T-helper 2 cell treated with Interferon-gamma antibody and Interleukin-4, amounts not matched to agents 100 ng/mL and 5 ng/mL, for 36 hours (primary cell): Measurements from ENCODE around the gene AHCY. TPM values are rescaled to one million over a fixed set of nuclear protein-coding genes. Genes with fewer than 3 reads are reported as not detected.

Source experiments
- total RNA-seq: library from RNA; stranded (reverse); gene quantifications from 2 replicates; pipeline ENCODE4 v1.2.3, GENCODE V29; 2022

AHCY gene
- total RNA-seq, 1 donor from 2014 or later, result 76.9 TPM

Other genes starting within 250 kb of the AHCY start
- gene EIF2S2, start 191.1 kb downstream of the AHCY start, total RNA-seq, result 72.9 and 74.2 TPM in 2 replicates
- not detected in 2 replicates for gene ASIP, start 61.9 kb downstream of the AHCY start, total RNA-seq
- 48.5 and 53.2 TPM in 2 replicates for gene ITCH, start 59.9 kb upstream of the AHCY start, total RNA-seq
- 84.1 and 85.4 TPM in 2 replicates for gene DYNLRB1, start 213.1 kb upstream of the AHCY start, total RNA-seq